ENCODE measurements around the gene PHF19. TPM values are rescaled to one million over a fixed set of nuclear protein-coding genes. Genes with fewer than 3 reads are reported as not detected.

Gene PHF19
- total RNA-seq, 1 experiment from 2014 or later: 66.8 TPM

GRCh38 chr9:120832807-120833206 is 44.2 kb downstream of the PHF19 start:
- Histone ChIP-seq H3K23ac (ENCODE audit: insufficient read length, low read depth, low read length) (no peak overlapping the region), H2BK20ac (ENCODE audit: low read depth, low read length, poor library complexity, severe bottlenecking) (no peak overlapping the region), H2BK5ac (ENCODE audit: insufficient read length, low read length) (no peak overlapping the region), H2BK120ac (ENCODE audit: low read depth, low read length, poor library complexity, severe bottlenecking) (no peak overlapping the region), H3K9ac (ENCODE audit: extremely low read depth, insufficient read length, low read length) (no peak overlapping the region), H4K8ac (replicated peaks; ENCODE audit: insufficient read length, low read depth, low read length) (no peak overlapping the region), H4K5ac (ENCODE audit: insufficient read length, low read depth, low read length) (no peak overlapping the region), H4K20me1 (ENCODE audit: control insufficient read depth, insufficient read depth, insufficient read length) (no peaks in the 10 kb centered on the region), H2AK5ac (ENCODE audit: insufficient read length, low read length) (no peak overlapping the region), H3K79me2 (ENCODE audit: insufficient read depth, low read length) (no peaks in the 10 kb centered on the region), H3K18ac (ENCODE audit: insufficient read length, low read depth, low read length) (no peak overlapping the region), H3K56ac (ENCODE audit: insufficient read length, low read depth, low read length) (no peak overlapping the region), H3K4me1 (ENCODE audit: insufficient read depth, low read length) (no peaks in the 10 kb centered on the region), H3K14ac (ENCODE audit: insufficient read depth, low read length) (no peak overlapping the region), H3K4ac (ENCODE audit: low read depth, low read length) (no peak overlapping the region), H3K79me1 (ENCODE audit: insufficient read depth, low read depth, low read length, poor library complexity, severe bottlenecking) (no peaks in the 10 kb centered on the region), H4K91ac (ENCODE audit: insufficient read length, low read depth, low read length) (no peak overlapping the region), H3K4me2 (ENCODE audit: insufficient read depth, insufficient read length, low read length) (no peak overlapping the region), H3K9me3 (ENCODE audit: control insufficient read depth, low read depth, low read length) (no peaks in the 10 kb centered on the region), H3K23me2 (ENCODE audit: insufficient read length, low read depth, low read length, poor library complexity, severe bottlenecking) (no peaks in the 10 kb centered on the region), H2BK15ac (ENCODE audit: low read depth, low read length) (no peak overlapping the region), H3T11ph (ENCODE audit: low read length) (no peak overlapping the region), H3K27me3 (ENCODE audit: insufficient read depth, low read length) (no peaks in the 10 kb centered on the region), H2AFZ (ENCODE audit: low read length) (no peak overlapping the region), H3K27ac (ENCODE audit: insufficient read length, low read depth, low read length) (no peak overlapping the region), H2BK12ac (ENCODE audit: insufficient read length, low read depth, low read length) (no peak overlapping the region)
- Mint-ChIP-seq H3K4me1 (peaks cover 2 to 3% of the 10 kb centered on the region in 2 experiments; a peak in 1 of 4 replicates), H3K36me3 (ENCODE audit: insufficient read depth in 1 of 3, low read depth in 3 of 3) (peaks cover 10 to 59% (median 55%) of the 10 kb centered on the region in 3 experiments; a peak in 6 of 7 replicates), H3K27me3 (ENCODE audit: low read depth) (no peaks in the 10 kb centered on the region), H3K9me3 (no peaks in the 10 kb centered on the region), H3K4me3 (no peak overlapping the region), H3K27ac (peak overlapping the region in 1 of 3 experiments; percentile 72; a peak in 3 of 7 replicates)
- TF ChIP-seq CTCF (conservative IDR thresholded peaks at IDR 0.05): no peak
- DNase-seq: no peak

Data from H9 (cell line).